GM10266 (cell line): ENCODE results near the gene KATNAL2.

Source experiments
- DNase-seq: peaks from one replicate; pipeline ENCODE4 v3.0.0; 2012; ENCODE audit errors: extremely low spot score
- TF ChIP-seq, protein P1 (sequence below): IDR thresholded peaks from 2 replicates; pipeline ENCODE4 v1.5.1; 2012; ENCODE audit warnings: mild to moderate bottlenecking, low read depth; ENCODE audit not compliant: control insufficient read depth, insufficient read depth; ENCODE audit errors: missing control alignments

Gene KATNAL2

DNA sequence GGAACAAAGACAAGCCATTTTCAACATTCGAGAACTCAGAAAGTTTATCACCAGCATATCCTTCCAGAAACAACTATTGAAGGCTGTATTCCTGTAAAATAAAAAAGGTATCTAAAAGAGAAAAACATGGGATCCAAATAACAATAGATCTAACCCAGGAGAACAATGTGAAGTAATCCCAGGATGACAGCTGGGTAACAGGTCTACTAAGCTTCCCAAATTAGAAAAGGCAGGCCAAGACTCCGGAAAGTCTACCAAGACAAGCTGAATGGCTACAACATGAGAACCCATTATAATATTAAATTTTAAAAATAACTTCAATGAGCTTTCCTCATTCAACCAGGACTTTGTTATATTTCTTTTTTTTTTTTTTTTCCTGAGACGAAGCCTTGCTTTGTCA is 6.5 kb upstream of the KATNAL2 start:
- TF ChIP-seq, protein P1, sequence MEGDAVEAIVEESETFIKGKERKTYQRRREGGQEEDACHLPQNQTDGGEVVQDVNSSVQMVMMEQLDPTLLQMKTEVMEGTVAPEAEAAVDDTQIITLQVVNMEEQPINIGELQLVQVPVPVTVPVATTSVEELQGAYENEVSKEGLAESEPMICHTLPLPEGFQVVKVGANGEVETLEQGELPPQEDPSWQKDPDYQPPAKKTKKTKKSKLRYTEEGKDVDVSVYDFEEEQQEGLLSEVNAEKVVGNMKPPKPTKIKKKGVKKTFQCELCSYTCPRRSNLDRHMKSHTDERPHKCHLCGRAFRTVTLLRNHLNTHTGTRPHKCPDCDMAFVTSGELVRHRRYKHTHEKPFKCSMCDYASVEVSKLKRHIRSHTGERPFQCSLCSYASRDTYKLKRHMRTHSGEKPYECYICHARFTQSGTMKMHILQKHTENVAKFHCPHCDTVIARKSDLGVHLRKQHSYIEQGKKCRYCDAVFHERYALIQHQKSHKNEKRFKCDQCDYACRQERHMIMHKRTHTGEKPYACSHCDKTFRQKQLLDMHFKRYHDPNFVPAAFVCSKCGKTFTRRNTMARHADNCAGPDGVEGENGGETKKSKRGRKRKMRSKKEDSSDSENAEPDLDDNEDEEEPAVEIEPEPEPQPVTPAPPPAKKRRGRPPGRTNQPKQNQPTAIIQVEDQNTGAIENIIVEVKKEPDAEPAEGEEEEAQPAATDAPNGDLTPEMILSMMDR, result no peak
- no peak for DNase-seq

DNA sequence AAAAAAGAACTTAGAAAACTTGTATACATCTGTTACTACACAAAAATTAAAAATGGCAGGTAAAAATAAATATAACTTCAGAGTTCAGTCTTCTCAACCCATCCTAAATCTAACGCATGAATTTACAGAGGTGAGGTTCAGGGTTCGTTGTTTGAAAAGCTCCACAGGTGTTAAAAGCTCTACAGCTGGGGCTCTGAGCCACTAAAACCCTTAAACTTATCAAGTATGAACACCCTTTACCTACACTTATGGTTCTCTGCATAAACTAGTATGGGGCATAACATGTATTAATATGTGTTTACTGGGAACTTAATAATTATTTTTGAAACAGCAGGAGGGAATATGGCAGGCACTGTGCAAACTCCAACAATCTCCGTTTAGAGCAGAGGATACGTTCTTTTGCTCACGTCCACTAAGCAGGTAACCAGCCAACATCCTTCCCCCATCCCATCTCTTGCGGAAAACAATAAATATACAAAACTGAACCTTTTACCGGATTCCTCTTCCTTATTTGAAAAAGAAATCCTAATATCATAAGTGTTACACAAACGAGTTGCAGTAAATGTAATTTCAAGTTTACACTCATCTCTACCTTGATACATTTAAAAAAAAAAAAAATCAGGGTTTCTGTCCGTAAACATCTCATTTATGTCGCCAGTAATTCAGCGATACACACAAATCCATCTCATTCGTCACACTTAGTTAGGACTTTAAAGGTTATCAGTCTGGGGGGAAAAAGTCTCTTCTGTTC is 1.4 kb upstream of the KATNAL2 start:
- TF ChIP-seq, protein P1, result no peak
- DNase-seq, result no peak

DNA sequence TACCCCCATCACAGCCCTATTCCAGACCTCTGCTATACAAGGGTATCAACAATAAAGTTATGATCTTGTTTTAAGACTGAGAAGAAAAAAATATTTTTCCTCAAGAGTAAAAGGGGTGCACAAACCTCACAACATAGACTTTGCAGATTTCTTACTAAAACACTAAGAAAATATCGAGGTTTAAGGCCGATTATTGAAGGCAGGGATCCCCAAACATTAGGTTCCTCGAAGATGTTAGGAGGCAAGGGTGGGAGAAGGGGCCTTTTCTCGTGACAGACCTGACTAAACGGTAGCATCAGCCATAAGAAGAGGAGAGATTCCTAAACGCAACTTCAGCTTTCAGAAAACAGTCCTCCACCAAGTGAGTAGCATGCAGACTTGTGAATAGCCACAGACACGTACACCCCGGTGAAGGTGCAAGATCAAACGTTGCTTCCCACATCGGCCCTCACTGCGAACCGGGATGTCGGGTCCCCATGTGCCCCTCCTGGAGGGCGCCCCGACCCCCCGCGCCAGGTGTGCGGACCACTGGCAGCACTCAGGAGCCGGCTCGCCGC is 773 bp upstream of the KATNAL2 start:
- TF ChIP-seq, protein P1, result no peak
- peak; percentile 75 for DNase-seq

- DNase-seq, result peak; percentile 58
- TF ChIP-seq, protein P1, result no peak
Observed at GRCh38 chr18:46917803-46918600, 600 bp downstream of the KATNAL2 start.

DNA sequence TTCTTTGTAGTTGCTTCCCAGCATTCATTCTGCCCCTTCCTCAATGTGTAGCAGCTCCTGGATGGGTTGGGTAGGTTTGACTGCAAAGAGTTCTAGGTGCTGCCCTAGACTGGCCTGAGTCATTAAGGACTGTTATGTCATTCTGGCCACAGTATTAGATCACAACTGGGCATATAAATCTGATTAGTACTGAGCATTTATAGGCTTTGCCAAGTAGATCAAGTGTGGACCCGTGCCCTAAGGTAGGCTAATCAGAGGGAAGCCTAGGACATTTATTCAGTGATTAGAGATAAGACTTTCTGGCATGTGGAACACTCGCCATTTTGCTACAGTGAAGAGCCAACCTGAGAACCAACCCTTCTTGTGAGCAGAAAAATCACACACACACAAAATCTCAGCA is 2.7 kb downstream of the KATNAL2 start:
- TF ChIP-seq, protein P1, result no peak
- no peak for DNase-seq

- no peak for DNase-seq
- TF ChIP-seq, protein P1, result no peak
Observed at GRCh38 chr18:46920653-46921052, 3.3 kb downstream of the KATNAL2 start.

- no peak for DNase-seq
- TF ChIP-seq, protein P1, result no peak
Observed at GRCh38 chr18:46939337-46939963, 22.0 kb downstream of the KATNAL2 start.
